Measurements from ENCODE around the gene AGPAT4.

The AGPAT4 gene

GRCh38 chr6:161266513-161267230 is 7.2 kb downstream of the AGPAT4 start:
- Histone ChIP-seq H3K4me1 (ENCODE audit: control insufficient read depth, low read length) (no peaks in the 10 kb centered on the region), H4K20me1 (ENCODE audit: control insufficient read depth, insufficient read depth, low read depth, low read length) (no peaks in the 10 kb centered on the region), H3K4me2 (ENCODE audit: low read length) (no peak overlapping the region), H3K4me3 (ENCODE audit: low read length) (no peak overlapping the region), H3K9me2 (replicated peaks; ENCODE audit: control insufficient read depth, low read length) (no peaks in the 10 kb centered on the region), H3K36me3 (ENCODE audit: control insufficient read depth, low read length) (no peaks in the 10 kb centered on the region), H3K79me2 (ENCODE audit: control insufficient read depth, low read length) (no peaks in the 10 kb centered on the region), H3K9me3 (ENCODE audit: control insufficient read depth, insufficient read depth, low read length) (no peaks in the 10 kb centered on the region), H3K27ac (ENCODE audit: low read depth, low read length) (no peak overlapping the region), H3F3A (ENCODE audit: control insufficient read depth, insufficient read depth) (no peaks in the 10 kb centered on the region), H3K27me3 (ENCODE audit: control insufficient read depth, low read length) (no peaks in the 10 kb centered on the region)
- no peak for TF ChIP-seq CTCF (IDR thresholded peaks at IDR 0.05; ENCODE audit: low read depth, low read length, poor library complexity, severe bottlenecking)
- TF ChIP-seq EZH2phosphoT487 (IDR thresholded peaks at IDR 0.05; ENCODE audit: borderline replicate concordance, low read length), result no peak

GRCh38 chr6:161265975-161266374 is 7.9 kb downstream of the AGPAT4 start:
- Histone ChIP-seq H3K36me3 (ENCODE audit: control insufficient read depth, low read length) (no peaks in the 10 kb centered on the region), H4K20me1 (ENCODE audit: control insufficient read depth, insufficient read depth, low read depth, low read length) (no peaks in the 10 kb centered on the region), H3K27ac (ENCODE audit: low read depth, low read length) (no peak overlapping the region), H3K4me3 (ENCODE audit: low read length) (no peak overlapping the region), H3F3A (ENCODE audit: control insufficient read depth, insufficient read depth) (no peaks in the 10 kb centered on the region), H3K27me3 (ENCODE audit: control insufficient read depth, low read length) (no peaks in the 10 kb centered on the region), H3K9me3 (ENCODE audit: control insufficient read depth, insufficient read depth, low read length) (no peaks in the 10 kb centered on the region), H3K9me2 (replicated peaks; ENCODE audit: control insufficient read depth, low read length) (no peaks in the 10 kb centered on the region), H3K79me2 (ENCODE audit: control insufficient read depth, low read length) (no peaks in the 10 kb centered on the region), H3K4me1 (ENCODE audit: control insufficient read depth, low read length) (no peaks in the 10 kb centered on the region), H3K4me2 (ENCODE audit: low read length) (no peak overlapping the region)
- TF ChIP-seq EZH2phosphoT487 (IDR thresholded peaks at IDR 0.05; ENCODE audit: borderline replicate concordance, low read length), result no peak
- no peak for TF ChIP-seq CTCF (IDR thresholded peaks at IDR 0.05; ENCODE audit: low read depth, low read length, poor library complexity, severe bottlenecking)

GRCh38 chr6:161265554-161265953 is 8.3 kb downstream of the AGPAT4 start:
- H3F3A ChIP-seq (ENCODE audit: control insufficient read depth, insufficient read depth), result no peaks in the 10 kb centered on the region
- no peaks in the 10 kb centered on the region for H3K9me2 ChIP-seq (replicated peaks; ENCODE audit: control insufficient read depth, low read length)
- no peak overlapping the region for H3K4me2 ChIP-seq (ENCODE audit: low read length)
- H4K20me1 ChIP-seq (ENCODE audit: control insufficient read depth, insufficient read depth, low read depth, low read length), result no peaks in the 10 kb centered on the region
- no peak overlapping the region for H3K27ac ChIP-seq (ENCODE audit: low read depth, low read length)
- H3K9me3 ChIP-seq (ENCODE audit: control insufficient read depth, insufficient read depth, low read length), result no peaks in the 10 kb centered on the region
- no peaks in the 10 kb centered on the region for H3K27me3 ChIP-seq (ENCODE audit: control insufficient read depth, low read length)
- H3K4me3 ChIP-seq (ENCODE audit: low read length), result no peak overlapping the region
- TF ChIP-seq EZH2phosphoT487 (IDR thresholded peaks at IDR 0.05; ENCODE audit: borderline replicate concordance, low read length) (no peak), CTCF (IDR thresholded peaks at IDR 0.05; ENCODE audit: low read depth, low read length, poor library complexity, severe bottlenecking) (no peak)
- H3K79me2 ChIP-seq (ENCODE audit: control insufficient read depth, low read length), result no peaks in the 10 kb centered on the region
- no peaks in the 10 kb centered on the region for H3K4me1 ChIP-seq (ENCODE audit: control insufficient read depth, low read length)
- no peaks in the 10 kb centered on the region for H3K36me3 ChIP-seq (ENCODE audit: control insufficient read depth, low read length)

Measured in DOHH2 (cell line).